ENCODE results near the gene NR0B1.

Gene NR0B1

GRCh38 chrX:30309139-30309571 is at the start of gene NR0B1:
Gene NR0B1 (minus strand): TSS chrX:30309390. CDS start chrX:30309363, 27 bp downstream.
- DNase-seq (ENCODE audit: low read depth): no peak

GRCh38 chrX:30349946-30350345 is 40.8 kb upstream of the NR0B1 start:
- DNase-seq (ENCODE audit: low read depth): no peak

- no peak for DNase-seq (ENCODE audit: low read depth)
These were observed 34.0 kb upstream of the NR0B1 start for GRCh38 chrX:30343206-30343605.

GRCh38 chrX:30340753-30341152 is 31.6 kb upstream of the NR0B1 start:
- no peak for DNase-seq (ENCODE audit: low read depth)

- DNase-seq (ENCODE audit: low read depth): no peak
These were observed 18.6 kb upstream of the NR0B1 start for GRCh38 chrX:30327762-30328161.

GRCh38 chrX:30317308-30317707 is 8.1 kb upstream of the NR0B1 start:
- DNase-seq (ENCODE audit: low read depth): no peak

GRCh38 chrX:30313322-30313721 is 4.1 kb upstream of the NR0B1 start:
- no peak for DNase-seq (ENCODE audit: low read depth)

- DNase-seq (ENCODE audit: low read depth): no peak
These were observed 3.7 kb upstream of the NR0B1 start for GRCh38 chrX:30312858-30313257.

- no peak for DNase-seq (ENCODE audit: low read depth)
These were observed 1.4 kb upstream of the NR0B1 start for GRCh38 chrX:30310429-30311206.

- no peak for DNase-seq (ENCODE audit: low read depth)
These were observed 689 bp downstream of the NR0B1 start for GRCh38 chrX:30308263-30309138.

- no peak for DNase-seq (ENCODE audit: low read depth)
These were observed 1.7 kb downstream of the NR0B1 start for GRCh38 chrX:30307466-30307865.

GRCh38 chrX:30304866-30305265 is 4.3 kb downstream of the NR0B1 start:
- no peak for DNase-seq (ENCODE audit: low read depth)

GRCh38 chrX:30302956-30303355 is 6.2 kb downstream of the NR0B1 start:
- no peak for DNase-seq (ENCODE audit: low read depth)

- DNase-seq (ENCODE audit: low read depth): no peak
These were observed 7.2 kb downstream of the NR0B1 start for GRCh38 chrX:30301963-30302362.

- no peak for DNase-seq (ENCODE audit: low read depth)
These were observed 8.0 kb downstream of the NR0B1 start for GRCh38 chrX:30301208-30301607.

GRCh38 chrX:30296408-30297254 is 12.6 kb downstream of the NR0B1 start:
- no peak for DNase-seq (ENCODE audit: low read depth)

- DNase-seq (ENCODE audit: low read depth): no peak
These were observed 25.6 kb downstream of the NR0B1 start for GRCh38 chrX:30283456-30284200.

- DNase-seq (ENCODE audit: low read depth): no peak
These were observed 26.7 kb downstream of the NR0B1 start for GRCh38 chrX:30282527-30282926.

GRCh38 chrX:30280428-30280827 is 28.8 kb downstream of the NR0B1 start:
- no peak for DNase-seq (ENCODE audit: low read depth)

GRCh38 chrX:30278365-30278764 is 30.8 kb downstream of the NR0B1 start:
- no peak for DNase-seq (ENCODE audit: low read depth)

- DNase-seq (ENCODE audit: low read depth): no peak
These were observed 33.7 kb downstream of the NR0B1 start for GRCh38 chrX:30275498-30275897.
